HT1080 (cell line): ENCODE data around the gene TTR. TPM values are rescaled to one million over a fixed set of nuclear protein-coding genes. Genes with fewer than 3 reads are reported as not detected.

ENCODE experiments used
- DNase-seq: peaks from one replicate; pipeline ENCODE4 v3.0.0-alpha.2; 2015; ENCODE audit warnings: low read depth
- total RNA-seq: library from RNA; depleted of rRNA; stranded (reverse); fragments of >200 nt; shearing (Covaris generic); gene quantifications from 2 replicates; pipeline ENCODE4 v1.2.3, GENCODE V29; 2014

Gene TTR
- total RNA-seq, 1 experiment from 2014 or later, result not detected

GRCh38 chr18:31578126-31578525 lies 13.6 kb upstream of the TTR start:
- DNase-seq, result no peak

DNA sequence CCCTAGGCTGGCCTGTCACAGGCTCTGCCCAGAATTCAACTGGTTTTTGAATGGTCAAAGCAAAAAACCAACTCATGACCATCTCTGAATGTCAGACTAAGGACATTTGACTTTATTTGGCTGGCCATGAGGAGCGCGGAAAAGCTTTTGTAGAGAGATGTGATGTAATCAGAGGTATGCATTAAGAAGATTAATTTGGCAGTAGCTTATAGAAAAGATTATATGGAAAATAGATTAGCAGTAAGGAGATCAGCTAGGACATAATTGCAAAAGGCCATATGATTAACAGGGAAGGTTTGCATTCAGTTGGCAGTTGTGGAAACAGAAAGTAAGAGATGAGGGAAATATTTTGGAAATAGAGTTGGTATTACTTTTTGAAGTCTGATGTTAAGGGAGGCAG lies 12.3 kb upstream of the TTR start:
- no peak for DNase-seq

DNA sequence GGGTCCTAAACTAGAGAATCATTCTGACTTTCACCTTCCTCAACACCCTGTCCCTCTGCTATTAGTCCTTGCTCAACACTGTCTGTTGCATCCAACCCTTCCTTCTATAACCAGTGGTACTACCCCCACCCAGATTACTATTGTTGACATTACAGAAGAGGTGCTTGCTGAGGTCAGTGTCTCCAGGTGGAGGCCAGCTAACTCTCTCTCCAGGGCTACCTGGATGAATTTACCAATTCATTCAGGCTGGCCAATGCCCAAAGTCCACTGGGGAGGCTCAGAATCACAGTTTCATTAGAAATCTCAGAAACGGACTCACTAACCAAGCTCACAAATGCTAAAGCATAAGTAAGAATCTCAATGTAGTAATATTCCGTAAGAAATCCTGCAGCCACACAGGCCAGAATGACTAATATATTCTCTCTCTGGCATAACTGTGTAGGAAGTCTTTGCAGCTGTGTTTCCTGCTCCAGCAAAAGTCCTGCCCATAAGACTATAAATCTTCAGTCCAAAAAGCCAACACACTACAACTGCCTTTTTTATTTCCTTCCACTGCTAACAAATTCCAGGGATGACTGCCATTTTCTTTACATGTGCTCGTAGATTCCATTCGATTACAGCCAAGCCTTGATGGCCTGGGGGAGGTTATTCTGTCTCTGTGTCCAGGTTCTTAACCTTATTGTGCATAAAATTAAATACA lies 10.0 kb upstream of the TTR start:
- DNase-seq, result peak; percentile 67

DNA sequence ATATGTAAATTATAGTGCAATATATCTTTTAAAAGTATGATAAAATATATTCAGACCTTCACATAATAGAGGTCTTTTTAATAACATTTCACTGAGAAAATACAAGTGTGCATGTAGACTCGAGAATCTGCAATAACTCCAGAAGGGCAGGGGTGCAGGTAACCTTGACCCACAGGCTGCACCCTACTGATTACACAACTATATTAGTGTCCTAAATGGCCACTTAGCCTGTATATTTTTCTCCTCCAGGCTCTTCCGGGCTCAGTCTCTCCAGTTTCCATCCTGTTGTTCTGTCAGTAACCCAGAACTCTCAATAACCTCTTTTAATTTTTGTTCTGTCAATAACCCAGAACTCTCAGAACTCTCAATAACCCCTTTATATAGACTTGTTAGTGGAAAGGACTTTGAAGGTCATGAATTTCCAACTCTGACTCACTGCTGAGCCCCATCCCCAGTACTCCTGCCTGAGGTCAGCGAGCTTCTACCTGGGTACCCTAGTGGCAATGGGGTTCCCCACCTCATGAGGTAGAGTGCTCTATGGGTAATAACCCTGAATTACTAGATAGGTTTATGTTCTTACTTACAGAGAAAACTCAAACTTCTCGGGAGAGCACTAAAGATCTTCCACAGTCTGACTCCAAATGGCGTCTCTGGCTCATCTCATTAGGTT lies 8.4 kb upstream of the TTR start:
- DNase-seq, result no peak

DNA sequence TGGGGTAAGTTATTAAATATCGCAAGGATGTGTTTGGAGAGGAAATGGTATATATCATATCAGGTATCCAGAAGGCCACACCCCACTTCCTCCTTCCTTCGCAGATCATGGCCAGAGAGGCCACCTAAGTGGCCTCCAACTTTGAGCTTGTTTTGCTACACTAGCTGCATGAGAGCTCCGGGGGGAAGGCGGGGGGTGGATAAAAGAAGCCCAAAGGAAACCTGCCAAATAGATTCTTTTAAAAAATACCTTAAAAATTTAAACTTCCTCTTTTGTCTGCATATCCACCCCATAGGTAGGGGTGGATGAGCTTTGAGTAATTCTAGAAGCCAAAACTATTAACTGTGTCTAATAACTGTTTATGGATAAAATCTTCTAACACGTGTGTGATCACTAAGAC lies 5.7 kb upstream of the TTR start:
- no peak for DNase-seq

DNA sequence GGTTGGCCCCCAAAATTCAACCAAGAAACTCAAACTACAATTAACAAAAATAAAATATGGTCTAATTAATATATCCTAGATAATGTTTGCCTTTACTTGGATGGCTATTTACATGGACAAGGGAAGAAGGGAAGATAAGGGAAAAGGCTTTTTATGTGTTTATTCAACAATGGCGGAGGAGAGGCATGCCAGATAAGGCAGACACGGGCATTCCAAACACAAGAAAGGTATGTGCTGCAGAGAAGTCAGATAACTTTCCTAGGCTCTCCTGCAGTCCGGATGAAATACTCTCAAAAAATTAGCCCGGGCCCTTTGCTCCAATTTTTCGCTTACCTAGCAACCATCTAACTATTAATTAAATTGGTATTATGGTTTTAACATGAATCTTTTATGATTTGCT lies 5.1 kb upstream of the TTR start:
- DNase-seq, result no peak

GRCh38 chr18:31587529-31587928 lies 4.1 kb upstream of the TTR start:
- DNase-seq, result no peak

GRCh38 chr18:31590570-31590969 lies 1.1 kb upstream of the TTR start:
- no peak for DNase-seq

GRCh38 chr18:31591113-31591512 lies 564 bp upstream of the TTR start:
- no peak for DNase-seq

DNA sequence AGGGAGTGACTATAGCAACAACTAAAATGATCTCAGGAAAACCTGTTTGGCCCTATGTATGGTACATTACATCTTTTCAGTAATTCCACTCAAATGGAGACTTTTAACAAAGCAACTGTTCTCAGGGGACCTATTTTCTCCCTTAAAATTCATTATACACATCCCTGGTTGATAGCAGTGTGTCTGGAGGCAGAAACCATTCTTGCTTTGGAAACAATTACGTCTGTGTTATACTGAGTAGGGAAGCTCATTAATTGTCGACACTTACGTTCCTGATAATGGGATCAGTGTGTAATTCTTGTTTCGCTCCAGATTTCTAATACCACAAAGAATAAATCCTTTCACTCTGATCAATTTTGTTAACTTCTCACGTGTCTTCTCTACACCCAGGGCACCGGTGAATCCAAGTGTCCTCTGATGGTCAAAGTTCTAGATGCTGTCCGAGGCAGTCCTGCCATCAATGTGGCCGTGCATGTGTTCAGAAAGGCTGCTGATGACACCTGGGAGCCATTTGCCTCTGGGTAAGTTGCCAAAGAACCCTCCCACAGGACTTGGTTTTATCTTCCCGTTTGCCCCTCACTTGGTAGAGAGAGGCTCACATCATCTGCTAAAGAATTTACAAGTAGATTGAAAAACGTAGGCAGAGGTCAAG lies 955 bp downstream of the TTR start:
- DNase-seq, result no peak

DNA sequence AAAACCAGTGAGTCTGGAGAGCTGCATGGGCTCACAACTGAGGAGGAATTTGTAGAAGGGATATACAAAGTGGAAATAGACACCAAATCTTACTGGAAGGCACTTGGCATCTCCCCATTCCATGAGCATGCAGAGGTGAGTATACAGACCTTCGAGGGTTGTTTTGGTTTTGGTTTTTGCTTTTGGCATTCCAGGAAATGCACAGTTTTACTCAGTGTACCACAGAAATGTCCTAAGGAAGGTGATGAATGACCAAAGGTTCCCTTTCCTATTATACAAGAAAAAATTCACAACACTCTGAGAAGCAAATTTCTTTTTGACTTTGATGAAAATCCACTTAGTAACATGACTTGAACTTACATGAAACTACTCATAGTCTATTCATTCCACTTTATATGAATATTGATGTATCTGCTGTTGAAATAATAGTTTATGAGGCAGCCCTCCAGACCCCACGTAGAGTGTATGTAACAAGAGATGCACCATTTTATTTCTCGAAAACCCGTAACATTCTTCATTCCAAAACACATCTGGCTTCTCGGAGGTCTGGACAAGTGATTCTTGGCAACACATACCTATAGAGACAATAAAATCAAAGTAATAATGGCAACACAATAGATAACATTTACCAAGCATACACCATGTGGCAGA lies 3.6 kb downstream of the TTR start:
- DNase-seq, result no peak

DNA sequence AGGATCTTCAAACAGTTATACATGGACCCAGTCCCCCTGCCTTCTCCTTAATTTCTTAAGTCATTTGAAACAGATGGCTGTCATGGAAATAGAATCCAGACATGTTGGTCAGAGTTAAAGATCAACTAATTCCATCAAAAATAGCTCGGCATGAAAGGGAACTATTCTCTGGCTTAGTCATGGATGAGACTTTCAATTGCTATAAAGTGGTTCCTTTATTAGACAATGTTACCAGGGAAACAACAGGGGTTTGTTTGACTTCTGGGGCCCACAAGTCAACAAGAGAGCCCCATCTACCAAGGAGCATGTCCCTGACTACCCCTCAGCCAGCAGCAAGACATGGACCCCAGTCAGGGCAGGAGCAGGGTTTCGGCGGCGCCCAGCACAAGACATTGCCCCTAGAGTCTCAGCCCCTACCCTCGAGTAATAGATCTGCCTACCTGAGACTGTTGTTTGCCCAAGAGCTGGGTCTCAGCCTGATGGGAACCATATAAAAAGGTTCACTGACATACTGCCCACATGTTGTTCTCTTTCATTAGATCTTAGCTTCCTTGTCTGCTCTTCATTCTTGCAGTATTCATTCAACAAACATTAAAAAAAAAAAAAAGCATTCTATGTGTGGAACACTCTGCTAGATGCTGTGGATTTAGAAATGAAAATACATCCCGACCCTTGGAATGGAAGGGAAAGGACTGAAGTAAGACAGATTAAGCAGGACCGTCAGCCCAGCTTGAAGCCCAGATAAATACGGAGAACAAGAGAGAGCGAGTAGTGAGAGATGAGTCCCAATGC lies 4.6 kb downstream of the TTR start:
- DNase-seq, result peak; percentile 31

DNA sequence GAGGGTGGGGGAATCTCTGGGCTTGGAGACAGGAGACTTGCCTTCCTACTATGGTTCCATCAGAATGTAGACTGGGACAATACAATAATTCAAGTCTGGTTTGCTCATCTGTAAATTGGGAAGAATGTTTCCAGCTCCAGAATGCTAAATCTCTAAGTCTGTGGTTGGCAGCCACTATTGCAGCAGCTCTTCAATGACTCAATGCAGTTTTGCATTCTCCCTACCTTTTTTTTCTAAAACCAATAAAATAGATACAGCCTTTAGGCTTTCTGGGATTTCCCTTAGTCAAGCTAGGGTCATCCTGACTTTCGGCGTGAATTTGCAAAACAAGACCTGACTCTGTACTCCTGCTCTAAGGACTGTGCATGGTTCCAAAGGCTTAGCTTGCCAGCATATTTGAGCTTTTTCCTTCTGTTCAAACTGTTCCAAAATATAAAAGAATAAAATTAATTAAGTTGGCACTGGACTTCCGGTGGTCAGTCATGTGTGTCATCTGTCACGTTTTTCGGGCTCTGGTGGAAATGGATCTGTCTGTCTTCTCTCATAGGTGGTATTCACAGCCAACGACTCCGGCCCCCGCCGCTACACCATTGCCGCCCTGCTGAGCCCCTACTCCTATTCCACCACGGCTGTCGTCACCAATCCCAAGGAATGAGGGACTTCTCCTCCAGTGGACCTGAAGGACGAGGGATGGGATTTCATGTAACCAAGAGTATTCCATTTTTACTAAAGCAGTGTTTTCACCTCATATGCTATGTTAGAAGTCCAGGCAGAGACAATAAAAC lies 6.5 kb downstream of the TTR start:
- DNase-seq, result no peak

DNA sequence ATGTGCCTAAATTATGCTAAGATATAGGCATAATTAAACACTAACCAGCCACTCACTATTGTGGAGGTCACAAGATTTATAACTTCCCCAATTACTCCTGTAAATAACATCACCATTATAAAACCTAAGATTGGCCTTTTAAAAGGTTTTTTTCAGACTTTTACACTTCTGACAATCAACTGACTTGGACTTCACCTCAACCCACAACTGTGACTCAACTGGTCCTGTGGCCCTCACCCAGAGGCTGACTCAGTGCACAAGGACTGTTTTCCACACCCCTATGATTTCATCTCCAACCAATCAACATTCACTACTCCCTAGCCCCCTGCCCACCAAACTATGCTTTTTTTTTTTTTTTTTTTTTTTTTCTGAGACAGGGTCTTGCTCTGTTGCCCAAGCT lies 11.6 kb downstream of the TTR start:
- DNase-seq, result peak; percentile 40

GRCh38 chr18:31606265-31606664 lies 14.6 kb downstream of the TTR start:
- no peak for DNase-seq

GRCh38 chr18:31607384-31607783 lies 15.7 kb downstream of the TTR start:
- no peak for DNase-seq

GRCh38 chr18:31609886-31610285 lies 18.2 kb downstream of the TTR start:
- DNase-seq, result no peak

DNA sequence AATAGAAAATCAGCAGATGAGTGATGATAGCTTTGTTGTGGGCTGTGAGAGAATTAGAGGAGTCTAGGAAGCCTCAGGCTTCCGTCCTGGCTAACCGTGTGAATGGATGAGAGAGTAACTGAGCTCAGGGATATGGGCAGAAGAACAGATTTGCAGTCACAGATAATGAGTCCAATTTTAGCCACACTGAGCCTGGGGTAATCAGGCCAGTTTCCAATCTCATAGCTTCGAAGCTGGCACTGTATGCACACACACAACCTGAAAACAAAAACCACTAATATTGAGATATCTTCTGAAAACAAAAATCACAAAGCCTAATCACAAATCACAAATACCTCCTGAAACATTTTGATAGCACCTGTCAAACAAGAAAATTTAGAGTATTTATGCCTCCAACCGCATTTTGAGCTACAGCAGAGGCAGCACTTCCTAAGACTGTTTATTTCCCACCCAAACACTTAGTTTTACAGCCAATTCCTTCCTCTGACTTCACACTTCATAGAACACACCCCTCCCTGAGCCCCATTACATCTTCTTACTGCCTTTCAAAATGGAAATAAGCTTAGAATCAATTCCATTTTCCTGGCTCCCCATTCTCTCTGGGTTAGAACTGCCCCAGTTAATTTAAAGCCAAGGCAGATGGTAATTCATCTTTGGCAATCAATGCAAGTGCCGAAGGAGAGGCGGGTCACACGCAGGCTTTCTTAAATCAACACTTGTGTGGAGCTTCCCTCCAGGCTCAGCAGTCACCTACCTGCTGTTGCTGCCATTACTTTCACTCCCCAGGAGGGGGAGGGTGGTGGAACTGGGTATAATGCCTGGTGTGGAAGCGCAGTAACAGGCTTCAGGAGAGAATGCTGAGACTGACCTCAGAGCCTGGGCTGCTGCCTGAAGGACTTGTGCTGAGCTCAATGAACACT lies 18.9 kb downstream of the TTR start:
- DNase-seq, result peak; percentile 16

GRCh38 chr18:31611511-31611910 lies 19.8 kb downstream of the TTR start:
- DNase-seq, result no peak

DNA sequence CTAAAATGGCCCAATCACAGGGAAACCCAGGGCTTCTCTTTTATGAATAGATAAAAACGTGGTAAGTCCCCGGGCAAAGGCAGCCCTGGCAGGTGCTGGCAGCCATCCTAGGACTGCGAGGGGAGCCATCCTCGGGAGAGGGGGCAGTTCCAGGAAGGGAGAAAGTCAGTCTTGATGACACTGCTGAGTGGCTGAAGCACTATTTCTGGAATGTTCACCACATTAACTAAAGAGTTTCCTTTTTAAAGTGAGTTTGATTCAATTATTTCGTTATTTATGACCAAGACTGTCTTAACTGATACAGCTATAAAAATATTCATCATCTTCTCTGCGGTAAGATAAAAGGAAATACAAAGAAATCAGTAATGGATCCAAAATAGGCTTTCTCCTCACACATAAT lies 20.4 kb downstream of the TTR start:
- DNase-seq, result no peak
